ENCODE results near the gene HIVEP2.

DNA sequence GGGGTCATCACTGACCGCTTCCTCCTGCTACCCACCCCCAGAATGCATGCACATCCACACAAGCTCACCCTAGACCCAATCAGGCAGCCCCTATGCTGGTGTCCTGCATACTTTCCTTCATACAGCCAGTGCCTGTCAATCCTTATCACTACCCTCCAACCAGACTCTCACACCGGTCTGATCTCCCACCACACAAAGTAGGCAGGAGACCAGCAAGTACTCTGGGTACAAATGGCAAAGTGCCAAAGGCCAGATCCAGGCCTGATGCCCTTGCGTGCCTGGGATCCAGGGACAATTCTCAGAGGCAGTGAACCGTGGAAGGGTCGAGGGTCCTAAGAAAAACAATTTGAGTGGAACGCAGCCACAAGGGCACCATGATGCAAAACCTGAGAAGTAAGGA lies 114.2 kb downstream of the HIVEP2 start:
- TF ChIP-seq POLR2A (IDR thresholded peaks at IDR 0.05; ENCODE audit: low read length) = no peak
- no peak for TF ChIP-seq GATA1 (IDR thresholded peaks at IDR 0.05; ENCODE audit: low read depth, low read length)

All from erythroblast (primary cell).